ENCODE measurements around the gene H2AZ1. TPM values are rescaled to one million over a fixed set of nuclear protein-coding genes. Genes with fewer than 3 reads are reported as not detected.

H2AZ1 gene
- total RNA-seq, 1 donor from 2014 or later = 177 TPM

DNA sequence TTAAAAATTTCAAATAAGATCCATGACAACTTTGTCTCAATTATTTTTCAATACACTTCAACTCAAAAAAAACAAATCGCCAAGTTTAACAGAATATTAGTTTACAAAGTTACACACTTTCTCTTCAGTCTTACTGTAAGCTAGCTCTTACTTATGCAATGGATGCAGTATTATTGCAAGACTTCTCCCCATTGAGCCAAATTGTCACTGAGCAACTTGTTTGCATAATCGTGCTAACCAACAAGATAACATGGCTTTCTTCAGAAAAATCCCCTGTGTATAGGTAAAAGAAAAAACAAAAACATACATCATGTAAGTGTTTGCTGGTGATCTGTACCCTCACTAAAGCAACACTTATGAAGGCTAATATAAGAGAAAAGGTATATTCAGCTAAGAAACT lies 22.5 kb downstream of the H2AZ1 start:
- Histone ChIP-seq H3K4me1 (no peaks in the 10 kb centered on the region), H3K27me3 (no peaks in the 10 kb centered on the region), H3K27ac (no peak overlapping the region), H3K36me3 (peaks cover 0 to 3% of the 10 kb centered on the region in 2 donors), H3K9me3 (peaks cover 3% of the 10 kb centered on the region), H3K4me3 (no peak overlapping the region)
- intact Hi-C loops (cut with DNase I) = no loop called here
- DNase-seq (ENCODE audit: extremely low spot score in 2 of 2) = no peak
- TF ChIP-seq POLR2A (IDR thresholded peaks at IDR 0.05) (no peak), POLR2AphosphoS5 (IDR thresholded peaks at IDR 0.05; ENCODE audit: insufficient read depth in 1 of 2, low read depth in 1 of 2) (no peak)
- TF ChIP-seq, protein P1, sequence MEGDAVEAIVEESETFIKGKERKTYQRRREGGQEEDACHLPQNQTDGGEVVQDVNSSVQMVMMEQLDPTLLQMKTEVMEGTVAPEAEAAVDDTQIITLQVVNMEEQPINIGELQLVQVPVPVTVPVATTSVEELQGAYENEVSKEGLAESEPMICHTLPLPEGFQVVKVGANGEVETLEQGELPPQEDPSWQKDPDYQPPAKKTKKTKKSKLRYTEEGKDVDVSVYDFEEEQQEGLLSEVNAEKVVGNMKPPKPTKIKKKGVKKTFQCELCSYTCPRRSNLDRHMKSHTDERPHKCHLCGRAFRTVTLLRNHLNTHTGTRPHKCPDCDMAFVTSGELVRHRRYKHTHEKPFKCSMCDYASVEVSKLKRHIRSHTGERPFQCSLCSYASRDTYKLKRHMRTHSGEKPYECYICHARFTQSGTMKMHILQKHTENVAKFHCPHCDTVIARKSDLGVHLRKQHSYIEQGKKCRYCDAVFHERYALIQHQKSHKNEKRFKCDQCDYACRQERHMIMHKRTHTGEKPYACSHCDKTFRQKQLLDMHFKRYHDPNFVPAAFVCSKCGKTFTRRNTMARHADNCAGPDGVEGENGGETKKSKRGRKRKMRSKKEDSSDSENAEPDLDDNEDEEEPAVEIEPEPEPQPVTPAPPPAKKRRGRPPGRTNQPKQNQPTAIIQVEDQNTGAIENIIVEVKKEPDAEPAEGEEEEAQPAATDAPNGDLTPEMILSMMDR (IDR thresholded peaks at IDR 0.05) = no peak

DNA sequence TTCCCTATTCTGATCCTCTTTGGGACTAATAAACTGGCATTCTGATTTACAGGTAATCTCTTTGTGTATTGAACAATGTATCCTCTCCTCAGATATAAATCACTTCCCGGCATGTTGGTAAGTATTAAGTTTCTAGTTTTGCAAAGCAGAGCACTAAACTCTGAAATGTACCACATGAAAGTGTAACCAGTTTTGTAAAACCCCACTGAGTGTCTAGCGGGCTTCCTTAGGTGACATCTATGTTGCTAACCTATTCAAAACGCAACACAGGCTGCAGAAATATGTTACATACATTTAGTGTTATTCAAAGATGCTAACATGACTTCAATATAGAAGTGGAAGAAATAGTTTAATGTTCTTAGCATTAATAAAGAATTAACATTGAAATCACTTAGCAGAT lies 28.9 kb downstream of the H2AZ1 start:
- Histone ChIP-seq H3K4me3 (no peak overlapping the region), H3K9me3 (no peaks in the 10 kb centered on the region), H3K36me3 (peaks cover 0 to 21% of the 10 kb centered on the region in 2 donors), H3K27ac (no peak overlapping the region), H3K4me1 (no peaks in the 10 kb centered on the region), H3K27me3 (no peaks in the 10 kb centered on the region)
- DNase-seq (ENCODE audit: extremely low spot score in 2 of 2) = no peak
- TF ChIP-seq POLR2A (IDR thresholded peaks at IDR 0.05) (no peak), POLR2AphosphoS5 (IDR thresholded peaks at IDR 0.05; ENCODE audit: insufficient read depth in 1 of 2, low read depth in 1 of 2) (no peak)
- TF ChIP-seq, protein P1 (IDR thresholded peaks at IDR 0.05) = no peak
- intact Hi-C loops (cut with DNase I) = no loop called here

DNA sequence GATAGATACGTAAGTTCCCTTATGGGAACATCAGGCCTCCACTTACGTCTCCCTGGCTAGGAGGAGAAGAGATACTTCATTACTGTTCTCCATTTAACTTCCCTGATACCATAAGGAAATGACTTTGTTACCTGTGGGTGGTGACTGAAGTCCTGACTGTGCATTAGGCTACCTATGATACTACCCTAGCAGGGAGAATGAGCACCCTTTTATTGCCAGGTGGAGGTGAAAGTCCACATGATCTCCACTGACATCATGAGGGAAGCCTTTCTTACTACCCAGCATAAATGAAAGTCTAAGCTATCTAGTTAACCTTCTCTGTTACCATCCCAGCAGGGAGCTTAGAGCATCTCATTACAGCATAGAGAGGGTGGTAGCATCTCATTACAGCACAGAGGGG lies 31.4 kb downstream of the H2AZ1 start:
- H3K4me3 ChIP-seq = no peak overlapping the region
- TF ChIP-seq, protein P1 (IDR thresholded peaks at IDR 0.05) = no peak
- TF ChIP-seq POLR2AphosphoS5 (IDR thresholded peaks at IDR 0.05; ENCODE audit: insufficient read depth in 1 of 2, low read depth in 1 of 2) = no peak
- TF ChIP-seq POLR2A (IDR thresholded peaks at IDR 0.05) = no peak
- no peaks in the 10 kb centered on the region for H3K27me3 ChIP-seq
- H3K36me3 ChIP-seq = peaks cover 0 to 21% of the 10 kb centered on the region in 2 donors
- no peaks in the 10 kb centered on the region for H3K4me1 ChIP-seq
- no peak overlapping the region for H3K27ac ChIP-seq
- no peak for DNase-seq (ENCODE audit: extremely low spot score in 2 of 2)
- intact Hi-C loops (cut with DNase I) = no loop called here
- H3K9me3 ChIP-seq = no peaks in the 10 kb centered on the region

DNA sequence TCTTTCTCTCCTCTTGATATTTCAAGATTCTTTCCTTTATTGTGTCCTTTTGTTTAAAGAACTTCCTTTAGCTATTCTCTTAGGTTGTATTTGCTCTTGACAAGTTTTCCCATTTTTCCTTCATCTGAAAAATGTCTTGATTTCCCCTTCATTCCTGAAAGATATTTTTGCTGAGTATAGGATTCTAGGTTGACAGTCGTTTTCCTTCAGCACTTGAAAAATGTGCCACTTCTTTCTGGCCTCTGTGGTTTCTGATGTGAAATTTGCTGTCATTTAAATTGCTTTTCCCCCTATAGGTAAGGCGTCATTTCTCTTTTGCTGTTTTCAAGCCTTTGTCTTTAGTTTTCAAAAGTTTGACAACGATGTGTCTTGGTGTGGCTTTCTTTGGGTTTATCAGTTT lies 32.5 kb downstream of the H2AZ1 start:
- Histone ChIP-seq H3K27ac (no peak overlapping the region), H3K4me1 (no peaks in the 10 kb centered on the region), H3K9me3 (no peaks in the 10 kb centered on the region), H3K27me3 (no peaks in the 10 kb centered on the region), H3K4me3 (no peak overlapping the region), H3K36me3 (peaks cover 0 to 21% of the 10 kb centered on the region in 2 donors)
- intact Hi-C loops (cut with DNase I) = no loop called here
- DNase-seq (ENCODE audit: extremely low spot score in 2 of 2) = no peak
- no peak for TF ChIP-seq POLR2AphosphoS5 (IDR thresholded peaks at IDR 0.05; ENCODE audit: insufficient read depth in 1 of 2, low read depth in 1 of 2)
- TF ChIP-seq, protein P1 (IDR thresholded peaks at IDR 0.05) = no peak
- TF ChIP-seq POLR2A (IDR thresholded peaks at IDR 0.05) = no peak

DNA sequence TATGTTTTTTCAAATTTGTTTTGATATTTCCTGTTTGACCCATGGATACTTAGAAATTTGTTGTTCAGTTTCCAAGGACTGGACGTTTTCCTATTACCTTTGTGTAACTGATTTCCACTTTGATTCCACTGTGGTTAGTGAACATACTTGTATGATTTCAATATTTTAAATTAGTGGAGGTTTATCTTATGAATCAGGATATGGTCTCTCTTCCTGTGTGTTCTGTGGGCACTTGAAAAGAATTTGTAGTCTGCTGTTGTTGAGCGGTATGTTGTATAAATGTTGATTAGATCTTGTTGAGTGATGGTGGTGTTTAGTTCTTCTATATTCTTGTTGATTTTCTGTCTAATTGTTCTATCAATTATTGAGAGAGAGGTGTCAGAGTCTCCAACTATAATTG lies 34.6 kb downstream of the H2AZ1 start:
- DNase-seq (ENCODE audit: extremely low spot score in 2 of 2) = no peak
- Histone ChIP-seq H3K9me3 (no peaks in the 10 kb centered on the region), H3K4me1 (no peaks in the 10 kb centered on the region), H3K36me3 (peaks cover 0 to 18% of the 10 kb centered on the region in 2 donors), H3K27me3 (no peaks in the 10 kb centered on the region), H3K27ac (no peak overlapping the region), H3K4me3 (no peak overlapping the region)
- intact Hi-C loops (cut with DNase I) = no loop called here
- TF ChIP-seq, protein P1 (IDR thresholded peaks at IDR 0.05) = no peak
- TF ChIP-seq POLR2AphosphoS5 (IDR thresholded peaks at IDR 0.05; ENCODE audit: insufficient read depth in 1 of 2, low read depth in 1 of 2) (no peak), POLR2A (IDR thresholded peaks at IDR 0.05) (no peak)

Other genes starting within 250 kb of the H2AZ1 start
- 22.6 TPM for gene DAPP1, start 133.4 kb downstream of the H2AZ1 start, total RNA-seq
- gene LAMTOR3, start 55.8 kb downstream of the H2AZ1 start, total RNA-seq = 46.2 TPM
- 24.3 TPM for gene DNAJB14, start 3.7 kb downstream of the H2AZ1 start, total RNA-seq
- gene DDIT4L, start 240.2 kb upstream of the H2AZ1 start, total RNA-seq = 5.4 TPM